GM12865 (cell line): ENCODE measurements around the gene YWHAH.

Experiments
- DNase-seq: peaks from one replicate; pipeline ENCODE4 v3.0.0; 2010; ENCODE audit warnings: low read depth
- H3K4me3 ChIP-seq: 2 replicates; pipeline ENCODE4 v1.5.1; 2011; ENCODE audit warnings: mild to moderate bottlenecking, low read depth, low read length, control low read depth
- TF ChIP-seq, protein P1 (sequence below): IDR thresholded peaks from 2 replicates; pipeline ENCODE4 v1.5.1; 2011; ENCODE audit warnings: low read length, control low read depth, low read depth, inconsistent platforms; ENCODE audit not compliant: insufficient read depth; ENCODE audit errors: missing control alignments

Gene YWHAH

DNA sequence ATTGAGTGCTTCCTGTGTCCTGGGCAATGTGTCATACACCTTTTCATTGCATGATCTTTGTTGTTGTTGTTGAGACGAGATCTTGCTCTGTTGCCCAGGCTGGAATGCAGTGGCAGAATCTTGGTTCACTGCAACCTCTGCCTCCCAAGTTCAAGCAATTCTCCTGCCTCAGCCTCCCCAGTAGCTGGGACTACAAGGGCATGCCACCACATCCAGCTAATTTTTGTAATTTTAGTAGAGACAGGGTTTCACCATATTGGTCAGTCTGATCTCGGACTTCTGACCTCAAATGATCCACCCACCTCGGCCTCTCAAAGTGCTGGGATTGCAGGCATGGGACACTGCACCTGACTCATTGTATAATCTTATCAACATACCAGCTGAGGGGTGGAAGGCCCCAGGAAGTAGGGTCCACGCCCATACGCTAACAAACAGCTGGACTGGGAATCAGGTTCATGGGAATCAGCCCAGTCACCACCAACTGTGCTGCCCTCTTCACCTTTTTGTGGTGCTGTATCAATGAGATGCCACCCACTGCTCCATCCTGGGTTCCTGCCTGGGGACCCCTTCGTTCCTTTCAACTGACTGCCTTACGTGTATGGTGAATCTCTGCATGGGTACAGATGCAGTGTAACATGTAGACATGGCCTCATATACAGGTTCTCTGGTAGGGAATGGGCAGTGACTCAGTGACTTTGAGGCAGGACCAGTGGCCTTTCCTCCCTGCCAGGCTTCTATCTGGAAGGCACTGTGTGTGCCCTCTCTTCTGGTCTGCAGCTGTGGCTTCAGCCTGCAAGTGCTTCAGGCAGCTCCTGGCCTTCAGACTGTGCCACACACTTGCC is 32.5 kb upstream of the YWHAH start:
- DNase-seq, result no peak
- TF ChIP-seq, protein P1, sequence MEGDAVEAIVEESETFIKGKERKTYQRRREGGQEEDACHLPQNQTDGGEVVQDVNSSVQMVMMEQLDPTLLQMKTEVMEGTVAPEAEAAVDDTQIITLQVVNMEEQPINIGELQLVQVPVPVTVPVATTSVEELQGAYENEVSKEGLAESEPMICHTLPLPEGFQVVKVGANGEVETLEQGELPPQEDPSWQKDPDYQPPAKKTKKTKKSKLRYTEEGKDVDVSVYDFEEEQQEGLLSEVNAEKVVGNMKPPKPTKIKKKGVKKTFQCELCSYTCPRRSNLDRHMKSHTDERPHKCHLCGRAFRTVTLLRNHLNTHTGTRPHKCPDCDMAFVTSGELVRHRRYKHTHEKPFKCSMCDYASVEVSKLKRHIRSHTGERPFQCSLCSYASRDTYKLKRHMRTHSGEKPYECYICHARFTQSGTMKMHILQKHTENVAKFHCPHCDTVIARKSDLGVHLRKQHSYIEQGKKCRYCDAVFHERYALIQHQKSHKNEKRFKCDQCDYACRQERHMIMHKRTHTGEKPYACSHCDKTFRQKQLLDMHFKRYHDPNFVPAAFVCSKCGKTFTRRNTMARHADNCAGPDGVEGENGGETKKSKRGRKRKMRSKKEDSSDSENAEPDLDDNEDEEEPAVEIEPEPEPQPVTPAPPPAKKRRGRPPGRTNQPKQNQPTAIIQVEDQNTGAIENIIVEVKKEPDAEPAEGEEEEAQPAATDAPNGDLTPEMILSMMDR, result no peak
- H3K4me3 ChIP-seq, result no peak overlapping the region

DNA sequence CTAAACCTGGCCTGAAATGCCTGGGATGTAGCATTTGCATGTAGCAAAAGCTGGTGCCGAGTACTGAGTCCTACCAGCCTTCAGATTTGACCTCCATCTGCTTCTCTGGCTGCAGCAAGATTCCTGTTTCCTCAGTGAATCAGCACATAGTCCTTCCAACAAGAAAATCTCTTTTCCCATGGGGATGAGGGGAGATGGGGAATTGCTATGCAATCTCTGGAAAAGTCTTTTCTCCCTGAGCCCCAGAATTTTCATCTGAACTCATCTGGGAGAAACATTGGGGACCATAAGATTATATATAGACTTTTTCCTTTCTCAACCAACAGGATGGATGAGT is 32.0 kb upstream of the YWHAH start:
- no peak overlapping the region for H3K4me3 ChIP-seq
- DNase-seq, result no peak
- TF ChIP-seq, protein P1, result no peak

DNA sequence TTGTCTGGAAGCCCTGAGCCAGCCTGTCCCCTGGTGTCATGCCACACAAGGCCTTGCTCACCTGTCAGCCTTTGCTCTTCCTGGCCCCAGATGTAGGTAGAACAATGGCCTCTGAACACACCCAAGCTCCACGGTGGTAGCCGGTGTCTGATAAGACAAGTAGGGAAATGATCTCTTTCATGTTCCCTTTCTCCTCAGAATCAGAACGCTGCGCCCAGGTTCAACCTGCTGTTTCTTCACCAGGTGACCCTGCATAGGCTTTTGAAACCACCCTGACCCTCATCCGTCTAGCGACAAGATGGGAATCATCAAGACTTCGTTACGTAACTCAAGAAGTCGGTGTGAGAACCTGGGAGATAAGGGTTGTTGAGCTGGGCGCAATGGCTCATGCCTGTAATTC is 28.7 kb upstream of the YWHAH start:
- DNase-seq, result no peak
- TF ChIP-seq, protein P1, result no peak
- H3K4me3 ChIP-seq, result no peak overlapping the region

DNA sequence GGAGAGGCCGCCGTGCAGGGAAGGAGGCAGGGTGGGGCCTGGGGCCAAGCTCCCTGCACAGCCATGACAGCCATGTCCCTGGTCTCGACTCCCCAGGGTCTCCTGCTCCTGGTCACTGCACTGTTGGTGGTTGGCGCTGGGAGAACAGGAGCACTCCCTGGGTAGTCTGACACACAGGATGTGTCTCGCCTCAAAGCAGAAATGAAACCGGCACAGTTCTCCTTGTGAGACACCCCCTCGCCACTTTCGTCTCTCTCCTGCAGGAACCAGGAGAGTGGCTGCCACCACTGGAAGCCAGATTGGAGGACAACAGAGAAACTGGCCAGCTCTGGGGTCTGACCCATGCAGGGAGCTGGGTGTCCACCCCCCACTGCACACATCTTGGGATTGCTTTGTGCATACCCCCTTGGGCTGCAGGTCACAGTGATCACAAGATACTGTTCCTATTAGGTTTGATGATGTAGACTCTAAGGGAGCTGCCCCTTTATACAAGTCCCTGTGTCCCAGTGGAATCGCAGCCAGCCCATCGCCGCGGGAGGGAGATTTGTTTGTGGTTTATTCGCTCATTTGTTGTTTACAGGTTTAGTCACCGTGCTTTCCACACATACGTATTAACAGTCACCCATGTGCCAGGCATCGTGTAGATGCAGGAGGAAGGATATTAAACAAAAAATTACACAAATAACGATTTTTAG is 27.0 kb upstream of the YWHAH start:
- peak; percentile 65 for DNase-seq
- TF ChIP-seq, protein P1, result no peak
- no peak overlapping the region; the same call in 1 of the 2 replicates for H3K4me3 ChIP-seq

DNA sequence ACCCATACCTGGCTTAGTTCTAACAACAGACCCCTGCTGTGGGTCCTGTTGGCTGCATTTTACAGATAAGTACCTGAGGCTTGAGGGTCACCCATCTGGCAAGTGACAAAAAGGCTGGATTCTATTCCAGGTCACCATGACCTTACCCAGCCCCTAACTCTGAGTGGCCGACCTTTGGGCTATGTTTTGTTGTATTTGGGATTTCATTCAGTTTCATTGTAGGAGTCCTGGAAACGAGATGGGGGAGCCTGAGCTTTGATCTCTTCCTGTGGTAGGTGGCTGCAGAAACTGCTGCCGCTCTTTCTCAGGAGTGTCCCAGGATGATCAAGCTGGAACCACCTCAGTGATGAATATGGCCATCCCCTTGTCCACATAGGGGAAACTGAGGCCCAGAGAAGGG is 24.6 kb upstream of the YWHAH start:
- TF ChIP-seq, protein P1, result no peak
- DNase-seq, result no peak
- H3K4me3 ChIP-seq, result no peak overlapping the region

DNA sequence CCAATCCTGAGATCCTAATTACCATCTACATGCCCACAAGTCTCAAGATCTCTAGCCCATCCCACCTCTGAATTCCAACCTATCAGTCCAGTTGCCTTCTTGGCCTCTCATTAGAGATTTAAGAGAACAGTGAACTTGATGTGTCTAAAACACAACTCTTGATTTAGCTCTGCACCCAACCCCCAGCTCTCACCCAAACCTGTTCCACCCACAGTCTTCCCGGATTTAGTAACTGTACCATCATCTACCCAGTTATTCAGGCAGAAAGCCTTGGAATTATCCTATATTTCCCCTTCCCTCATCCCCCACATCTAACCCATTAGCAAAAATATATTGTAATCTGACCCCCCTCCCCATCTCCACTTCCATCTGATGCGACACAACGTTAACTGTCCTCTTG is 24.0 kb upstream of the YWHAH start:
- no peak for DNase-seq
- H3K4me3 ChIP-seq, result no peak overlapping the region
- TF ChIP-seq, protein P1, result no peak
